NCI-H2081 treated with DMSO at 0.1 percent for 48 hours (cell line): ENCODE measurements around the gene CMTR1.
"Not testable (repeated sequence)": the region's sequence is repeated elsewhere in the genome, so short reads cannot be mapped to it uniquely, and the experiment has no call there.

Experiments used
- DNase-seq: peaks from one replicate; lab custom pipeline; 2025; lab: John Stamatoyannopoulos, UW

Gene CMTR1, protein sequence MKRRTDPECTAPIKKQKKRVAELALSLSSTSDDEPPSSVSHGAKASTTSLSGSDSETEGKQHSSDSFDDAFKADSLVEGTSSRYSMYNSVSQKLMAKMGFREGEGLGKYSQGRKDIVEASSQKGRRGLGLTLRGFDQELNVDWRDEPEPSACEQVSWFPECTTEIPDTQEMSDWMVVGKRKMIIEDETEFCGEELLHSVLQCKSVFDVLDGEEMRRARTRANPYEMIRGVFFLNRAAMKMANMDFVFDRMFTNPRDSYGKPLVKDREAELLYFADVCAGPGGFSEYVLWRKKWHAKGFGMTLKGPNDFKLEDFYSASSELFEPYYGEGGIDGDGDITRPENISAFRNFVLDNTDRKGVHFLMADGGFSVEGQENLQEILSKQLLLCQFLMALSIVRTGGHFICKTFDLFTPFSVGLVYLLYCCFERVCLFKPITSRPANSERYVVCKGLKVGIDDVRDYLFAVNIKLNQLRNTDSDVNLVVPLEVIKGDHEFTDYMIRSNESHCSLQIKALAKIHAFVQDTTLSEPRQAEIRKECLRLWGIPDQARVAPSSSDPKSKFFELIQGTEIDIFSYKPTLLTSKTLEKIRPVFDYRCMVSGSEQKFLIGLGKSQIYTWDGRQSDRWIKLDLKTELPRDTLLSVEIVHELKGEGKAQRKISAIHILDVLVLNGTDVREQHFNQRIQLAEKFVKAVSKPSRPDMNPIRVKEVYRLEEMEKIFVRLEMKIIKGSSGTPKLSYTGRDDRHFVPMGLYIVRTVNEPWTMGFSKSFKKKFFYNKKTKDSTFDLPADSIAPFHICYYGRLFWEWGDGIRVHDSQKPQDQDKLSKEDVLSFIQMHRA

DNA sequence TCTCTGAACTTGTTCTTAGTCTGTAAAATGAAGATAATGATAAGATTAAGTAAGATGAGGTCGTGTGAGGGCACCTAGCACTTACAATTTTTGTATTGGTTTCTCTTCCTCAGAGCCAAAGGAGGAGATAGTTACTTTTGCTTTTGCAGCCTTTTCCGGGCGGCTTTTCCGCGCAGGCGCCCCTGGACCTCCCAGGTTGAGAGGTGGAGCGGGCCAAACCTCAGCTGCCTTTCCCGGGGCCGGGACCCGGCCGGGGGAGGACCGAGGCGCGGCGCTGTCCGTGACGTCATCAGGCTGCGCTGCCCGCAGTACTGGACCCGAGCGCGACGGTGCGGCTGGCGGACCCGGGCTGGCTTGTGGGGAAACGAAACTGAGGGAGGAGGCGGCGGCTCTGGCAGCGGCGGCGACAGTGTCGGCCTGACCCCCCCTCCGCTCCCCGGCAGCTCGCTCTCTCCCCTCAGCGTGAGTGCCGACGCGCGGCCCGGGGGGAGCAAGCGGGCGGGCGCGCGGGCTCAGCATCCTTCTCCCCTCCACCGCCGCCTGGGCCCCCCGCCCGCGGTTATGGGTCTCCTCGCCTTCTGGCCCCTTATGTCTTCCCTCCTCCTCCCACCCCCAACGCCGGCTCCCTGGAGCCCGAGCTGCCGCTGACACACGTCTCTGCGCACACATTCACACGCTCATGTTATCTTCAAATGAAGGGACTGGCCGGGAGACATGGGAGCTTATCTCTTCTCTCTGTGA, at the start of gene CMTR1:
CMTR1 (plus strand) TSS at position 306 of the 741 bp plus-strand sequence. CDS start 2,409 bp downstream, outside the sequence.
- peak; percentile 60 for DNase-seq

DNA sequence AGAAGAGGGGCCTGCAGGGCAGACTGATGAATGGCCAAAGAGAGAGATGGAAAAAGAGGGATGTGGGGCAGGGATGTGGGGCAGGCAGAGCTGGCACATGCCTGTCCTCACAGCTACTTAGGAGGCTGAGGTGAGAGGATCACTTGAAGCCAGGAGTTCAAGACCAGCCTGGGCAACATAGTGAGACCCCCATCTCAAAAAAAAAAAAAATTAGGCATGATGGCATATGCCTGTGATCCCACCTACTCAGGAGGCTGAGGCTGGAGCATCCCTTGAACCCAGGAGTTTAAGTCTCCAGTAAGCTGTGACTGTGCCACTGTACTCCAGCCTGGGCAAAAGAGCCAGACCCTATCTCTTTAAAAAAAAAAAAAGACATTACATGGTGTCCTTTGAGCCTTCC, 44.4 kb upstream of the CMTR1 start:
- no peak for DNase-seq

DNA sequence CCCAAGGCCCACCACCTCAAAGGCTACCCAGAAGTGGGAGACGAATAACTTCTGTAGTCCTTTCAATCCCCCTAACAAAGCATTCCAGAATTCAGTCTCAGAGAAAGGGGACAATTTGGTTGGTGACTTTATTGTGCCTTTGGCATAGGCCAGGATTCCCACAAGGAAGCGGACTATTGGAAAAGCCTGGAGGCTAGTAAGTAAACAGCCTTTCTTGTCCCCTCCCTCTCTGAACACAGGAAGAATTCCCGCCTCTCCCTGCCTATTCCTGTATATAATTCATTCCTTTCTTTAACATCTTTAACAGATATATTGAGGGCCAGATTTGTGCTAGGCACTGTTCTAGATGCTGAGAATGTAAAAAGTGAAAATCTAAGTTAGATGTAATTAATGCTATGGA, 43.2 kb upstream of the CMTR1 start:
- no peak for DNase-seq

DNA sequence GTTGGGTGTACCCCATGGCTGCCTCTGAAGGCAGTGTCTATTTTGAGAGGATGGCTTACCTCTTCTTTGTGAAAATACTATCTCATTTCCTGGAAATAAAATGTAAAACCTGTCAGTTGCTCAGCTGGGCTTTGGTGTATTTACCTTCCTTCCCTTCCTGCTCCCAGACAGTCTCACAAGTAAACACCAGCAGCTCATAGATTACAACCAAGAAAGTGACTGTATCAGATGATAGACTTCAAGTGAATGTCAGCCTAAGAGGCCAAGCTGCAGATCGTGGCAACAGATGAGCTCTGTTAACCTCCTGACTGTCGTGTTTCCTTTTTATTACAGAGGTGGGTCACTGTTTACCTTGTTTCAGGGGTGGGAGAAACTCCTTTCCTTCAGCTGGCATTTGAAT, 41.9 kb upstream of the CMTR1 start:
- DNase-seq = no peak

DNA sequence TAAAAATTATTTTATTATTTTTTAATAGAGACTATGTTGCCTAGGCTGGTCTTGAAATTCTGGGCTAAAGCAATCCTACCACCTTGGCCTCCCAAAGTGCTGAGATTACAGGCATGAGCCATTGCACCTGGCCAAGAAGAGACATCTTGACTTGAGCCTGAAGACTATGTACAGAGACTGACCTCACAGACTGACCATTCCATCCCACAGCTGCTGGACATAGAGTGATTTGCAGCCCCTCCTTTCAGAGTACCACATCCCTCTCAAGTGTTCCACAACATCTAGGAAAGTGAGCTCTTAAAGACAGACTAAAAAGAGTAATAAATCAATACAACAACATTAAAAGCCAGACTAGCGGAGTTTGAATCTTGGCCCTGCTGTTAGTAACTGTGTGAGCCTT, 40.2 kb upstream of the CMTR1 start:
- DNase-seq = no peak

DNA sequence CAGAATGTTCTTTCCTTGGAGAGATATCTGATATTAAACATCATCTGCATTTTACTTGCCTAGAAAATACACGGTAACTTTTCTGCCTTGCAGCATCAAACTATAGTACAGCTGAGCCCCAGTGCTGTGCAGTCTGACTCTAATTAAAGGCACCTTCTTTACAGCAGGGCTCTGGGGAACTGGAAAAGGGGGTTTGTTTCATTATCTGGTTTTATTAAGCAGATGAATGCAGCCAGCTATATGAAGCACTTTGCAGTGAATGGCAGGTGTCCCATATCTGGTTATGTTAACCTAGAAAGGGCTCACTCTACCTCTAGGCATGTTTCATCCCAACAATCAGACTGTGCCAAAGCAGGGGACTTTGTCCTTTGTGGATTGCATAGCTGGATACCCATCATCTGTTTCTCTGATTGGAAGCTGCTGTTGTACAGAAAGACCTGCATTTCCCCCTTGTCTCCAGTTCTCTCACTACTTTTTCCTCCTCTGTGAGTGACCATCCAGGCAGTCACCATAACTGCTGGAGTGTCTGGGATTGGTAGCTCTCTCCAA, 39.6 kb upstream of the CMTR1 start:
- DNase-seq = no peak

DNA sequence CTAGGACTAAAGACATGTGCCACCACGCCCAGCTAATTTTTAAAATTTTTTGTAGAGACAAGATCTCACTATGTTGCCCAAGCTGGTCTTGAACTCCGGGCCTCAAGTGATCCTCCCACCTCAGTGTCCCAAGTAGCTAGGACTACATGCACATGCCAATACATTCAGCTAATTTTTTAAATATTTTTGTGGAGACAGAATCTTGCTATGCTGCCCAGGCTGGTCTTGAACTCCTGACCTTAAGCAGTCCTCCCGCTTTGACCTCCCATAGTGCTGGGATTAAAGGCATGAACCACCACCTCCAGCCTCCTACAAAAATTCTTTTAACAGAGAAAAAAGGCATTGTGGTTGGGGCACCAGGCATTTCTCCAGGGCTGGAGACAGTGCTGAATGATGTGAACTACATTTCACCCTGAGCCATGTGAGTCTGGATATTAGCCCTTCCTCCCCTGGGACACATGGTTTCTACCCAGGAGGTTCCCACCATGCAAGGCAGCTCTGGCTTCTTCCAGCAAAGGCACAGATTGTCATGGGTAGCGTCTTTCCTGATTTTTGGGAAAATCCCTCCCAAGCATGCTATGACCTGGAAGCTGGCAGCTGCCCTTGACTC, 36.3 kb upstream of the CMTR1 start:
- DNase-seq = no peak

DNA sequence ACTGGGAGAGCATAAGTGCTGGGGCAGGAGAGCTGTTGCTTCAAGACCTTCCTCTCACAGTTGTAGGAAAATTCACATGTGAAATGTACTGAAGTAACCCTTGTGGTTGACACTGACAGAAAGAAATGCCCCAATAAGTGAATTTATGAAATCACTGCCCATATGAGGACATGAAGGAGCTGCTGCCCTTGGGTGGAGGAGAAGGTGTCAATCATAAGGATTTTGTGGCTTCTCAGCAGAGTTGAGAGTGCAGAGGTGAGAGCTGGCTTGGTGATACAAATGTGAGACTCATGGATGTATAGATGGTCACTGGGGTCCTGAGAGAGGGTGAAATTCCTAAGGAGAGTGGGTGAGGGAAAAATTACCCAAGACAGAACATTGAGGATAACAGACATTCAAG, 33.9 kb upstream of the CMTR1 start:
- DNase-seq = no peak

DNA sequence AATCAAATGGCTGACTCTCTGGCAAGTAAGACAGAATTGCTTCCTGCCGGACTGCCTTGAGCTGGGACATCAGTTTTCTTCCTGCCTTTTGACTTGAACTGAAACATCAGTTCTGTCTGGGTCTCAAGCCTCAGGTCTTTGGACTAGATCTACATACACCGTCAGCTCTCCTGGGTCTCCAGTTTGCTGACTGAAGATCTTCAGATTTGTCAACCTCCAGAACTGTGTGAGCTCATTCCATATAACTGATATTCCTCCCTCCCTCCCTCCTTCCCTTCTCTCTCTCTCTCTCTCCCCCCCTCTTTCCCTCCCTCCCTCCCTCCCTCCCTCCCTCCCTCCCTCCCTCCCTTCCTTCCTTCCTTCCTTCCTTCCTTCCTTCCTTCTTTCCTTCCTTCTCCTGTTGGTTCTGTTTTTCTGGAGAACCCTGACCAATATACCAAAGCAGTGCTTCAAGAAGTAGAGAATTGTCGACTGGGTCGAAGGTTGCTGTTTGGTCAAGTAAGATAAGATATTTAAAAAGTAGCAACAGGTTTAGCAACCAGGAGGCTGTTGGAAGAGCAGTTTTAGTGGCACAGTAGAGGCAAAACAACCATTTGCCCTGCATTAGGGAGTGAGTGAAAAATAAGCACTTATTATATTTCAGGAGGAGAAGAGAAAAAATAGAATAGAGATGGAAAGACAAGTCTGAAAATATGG, 33.1 kb upstream of the CMTR1 start:
- no peak for DNase-seq

DNA sequence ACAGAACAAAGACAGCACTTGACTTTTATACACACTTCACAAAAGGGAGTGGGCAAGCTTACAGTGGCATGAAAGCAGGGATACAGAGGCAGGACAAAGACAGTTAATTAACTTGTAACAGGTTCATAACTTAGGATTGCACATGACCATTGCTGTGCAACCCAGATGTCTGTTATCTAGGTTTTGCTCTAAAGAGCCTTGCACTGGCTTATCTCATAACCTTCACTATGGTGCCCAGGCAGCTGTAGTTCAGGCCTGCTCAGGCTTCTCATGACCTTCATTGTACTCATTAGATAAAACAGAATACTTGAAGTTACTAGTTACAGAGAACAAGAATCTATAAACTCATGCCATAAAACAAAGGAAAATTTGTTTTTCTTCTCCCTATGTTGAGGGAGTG, 31.4 kb upstream of the CMTR1 start:
- DNase-seq = not testable (repeated sequence)

DNA sequence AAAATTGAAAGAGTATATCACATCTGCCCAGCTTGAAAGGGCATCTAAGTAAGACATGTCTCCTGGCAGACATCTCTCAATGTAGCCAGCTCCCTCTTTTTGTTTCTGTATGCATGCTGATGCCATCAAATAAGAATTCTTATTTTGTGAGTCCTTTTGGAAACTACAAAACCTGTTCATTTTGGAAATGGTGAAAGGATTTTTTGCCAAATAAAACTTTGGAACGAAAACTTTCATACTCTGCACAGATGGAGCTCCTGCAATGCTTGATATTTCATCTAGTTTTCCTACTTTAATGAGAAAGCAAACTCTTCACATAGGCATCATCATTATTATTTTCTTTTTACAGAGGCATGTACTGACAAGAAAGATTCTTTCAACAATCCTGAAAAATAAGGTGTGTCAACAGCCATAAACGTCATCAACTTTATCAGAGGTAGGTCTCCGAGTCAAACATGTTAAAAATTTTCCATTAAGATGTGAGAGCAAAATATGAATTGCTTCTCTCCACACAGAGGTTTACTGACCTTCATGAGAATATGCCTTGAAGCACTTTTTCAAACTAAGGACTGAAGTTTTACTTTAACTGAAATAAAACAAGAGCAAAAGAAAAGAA, 26.2 kb upstream of the CMTR1 start:
- DNase-seq = no peak

DNA sequence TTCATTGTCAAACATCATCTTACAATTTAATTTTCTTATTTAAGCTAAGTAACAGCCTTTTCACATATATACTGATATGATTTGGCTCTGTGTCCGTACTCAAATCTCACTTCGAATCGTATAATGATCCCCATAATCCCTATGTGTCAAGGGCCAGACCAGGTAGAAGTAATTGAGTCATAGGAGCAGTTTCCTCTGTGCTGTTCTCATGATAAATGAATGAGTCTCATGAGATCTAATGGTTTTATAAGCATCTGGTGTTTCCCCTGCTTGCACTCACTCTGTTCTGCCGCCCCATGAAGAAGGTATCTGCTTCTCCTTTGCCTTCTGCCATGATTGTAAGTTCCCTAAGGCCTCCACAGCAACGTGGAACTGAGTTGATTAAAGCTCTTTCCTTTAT, 25.1 kb upstream of the CMTR1 start:
- DNase-seq = no peak

DNA sequence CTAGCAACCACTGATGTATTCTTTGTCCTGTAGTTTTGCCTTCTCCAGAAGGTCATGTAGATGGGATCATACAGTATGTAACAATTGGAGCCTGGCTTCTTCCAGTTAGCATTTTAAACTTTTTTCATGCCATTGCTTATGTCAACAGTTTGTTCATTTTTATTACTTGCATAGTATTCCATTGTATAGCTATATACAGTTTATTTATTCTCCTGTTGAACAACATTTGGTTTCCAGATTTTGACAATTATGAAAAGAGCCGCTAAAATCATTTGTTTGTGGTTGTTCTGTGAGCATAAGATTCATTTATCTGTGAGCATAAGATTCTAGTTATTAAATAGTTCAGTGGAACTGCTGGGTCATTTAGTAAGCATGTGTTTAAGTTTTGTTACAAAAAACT, 23.5 kb upstream of the CMTR1 start:
- DNase-seq = no peak

DNA sequence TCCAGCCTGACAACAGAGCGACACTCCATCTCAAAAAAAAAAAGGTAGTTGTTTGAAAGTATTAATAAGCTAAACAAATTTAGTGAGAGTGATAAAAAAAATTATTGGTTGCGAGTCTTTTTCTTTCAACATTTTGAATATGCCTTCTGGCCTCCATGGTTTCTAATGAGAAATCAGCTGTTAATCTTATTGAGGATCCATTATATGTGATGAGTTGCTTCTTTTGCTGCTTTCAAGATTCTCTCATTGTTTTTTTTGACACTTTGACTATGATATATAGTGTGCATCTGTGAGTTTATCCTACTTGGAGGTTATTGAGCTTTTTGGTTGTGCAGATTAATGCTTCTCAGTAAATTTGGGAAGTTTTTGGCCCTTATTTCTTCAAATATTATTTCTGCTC, 15.6 kb upstream of the CMTR1 start:
- no peak for DNase-seq

DNA sequence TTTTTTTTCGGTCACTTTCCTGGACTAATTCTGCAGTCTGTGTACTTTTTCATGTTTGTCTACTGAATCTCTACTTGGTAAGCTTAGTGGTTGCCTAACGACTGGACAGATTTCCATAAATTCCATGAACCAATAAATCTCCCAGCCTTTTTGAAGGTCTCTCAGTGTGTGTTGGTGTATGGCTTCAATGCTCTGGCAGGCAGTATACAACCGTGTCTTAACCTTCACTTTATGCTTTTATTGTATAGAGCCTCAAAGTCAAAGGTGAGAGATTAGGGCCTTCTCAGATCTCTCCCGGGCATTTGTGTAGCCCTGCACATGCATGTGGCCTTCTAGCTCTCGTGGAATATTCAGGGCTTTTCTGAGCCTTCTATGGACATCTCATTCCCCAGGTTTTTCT, 14.3 kb upstream of the CMTR1 start:
- no peak for DNase-seq

DNA sequence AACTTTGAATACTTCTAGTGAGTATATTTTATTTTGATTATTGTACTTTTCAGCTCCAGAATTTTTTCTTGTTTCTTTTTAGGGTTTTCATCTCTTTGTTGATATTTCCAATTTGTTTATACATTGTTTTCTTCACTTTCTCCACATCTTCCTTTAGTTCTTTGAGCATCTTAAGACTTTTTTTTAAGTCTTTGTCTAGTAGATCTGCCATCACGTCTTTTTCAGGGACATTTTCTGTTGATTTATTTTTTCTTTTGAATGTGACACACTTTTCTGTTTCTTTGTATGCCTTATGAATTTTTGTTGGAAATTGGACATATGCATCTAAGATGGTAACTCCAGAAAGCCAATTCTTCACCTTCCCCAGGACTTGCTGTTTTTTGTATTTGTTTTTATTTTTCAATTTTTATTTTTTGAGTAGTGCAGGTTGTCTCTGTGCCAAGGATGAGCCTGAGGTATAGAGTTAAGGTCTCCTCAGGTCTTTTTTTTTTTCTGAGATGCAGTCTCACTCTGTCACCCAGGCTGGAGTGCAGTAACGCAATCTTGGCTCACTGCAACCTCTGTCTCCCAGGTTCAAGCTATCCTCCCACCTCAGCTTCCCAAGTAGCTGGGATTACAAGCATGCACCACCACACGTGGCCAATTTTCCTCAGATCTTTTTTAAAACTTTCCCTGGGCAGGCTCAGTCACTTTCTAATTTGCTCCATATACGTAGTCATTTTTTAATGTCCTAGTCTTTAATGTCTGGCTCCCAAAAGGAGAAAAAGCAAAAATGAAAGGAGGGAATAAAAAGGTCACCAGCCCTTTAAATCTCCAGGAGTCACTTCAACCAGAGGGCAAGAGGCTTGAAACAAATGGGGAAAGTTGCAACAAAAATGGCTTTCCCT, 6.7 kb upstream of the CMTR1 start:
- no peak for DNase-seq

DNA sequence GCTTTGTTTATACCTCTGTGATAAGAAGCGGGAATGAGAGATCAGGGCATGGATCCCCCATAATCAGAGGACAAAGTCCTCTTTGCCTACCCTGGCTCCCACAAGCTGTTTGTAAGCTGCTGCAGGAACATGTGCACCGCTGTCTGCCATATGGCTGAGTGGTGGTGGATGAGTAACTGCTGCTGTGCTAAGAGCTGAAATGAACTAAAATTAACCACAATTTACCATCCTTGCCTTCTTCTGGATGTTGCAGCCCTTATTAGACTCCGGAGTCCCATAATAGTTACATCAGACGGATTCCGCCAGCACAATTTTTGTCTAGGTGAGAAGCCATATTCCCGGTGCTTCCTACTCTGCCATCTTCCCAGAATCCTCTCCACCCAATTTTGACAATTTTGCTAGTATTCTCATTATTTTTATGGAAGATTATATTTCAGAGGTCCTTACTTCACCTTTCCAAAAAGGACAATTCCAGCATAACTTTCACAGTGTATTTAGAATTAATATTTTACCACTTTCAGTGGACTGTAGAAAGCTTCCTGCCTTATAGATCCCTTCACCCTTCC, 6.0 kb upstream of the CMTR1 start:
- no peak for DNase-seq

DNA sequence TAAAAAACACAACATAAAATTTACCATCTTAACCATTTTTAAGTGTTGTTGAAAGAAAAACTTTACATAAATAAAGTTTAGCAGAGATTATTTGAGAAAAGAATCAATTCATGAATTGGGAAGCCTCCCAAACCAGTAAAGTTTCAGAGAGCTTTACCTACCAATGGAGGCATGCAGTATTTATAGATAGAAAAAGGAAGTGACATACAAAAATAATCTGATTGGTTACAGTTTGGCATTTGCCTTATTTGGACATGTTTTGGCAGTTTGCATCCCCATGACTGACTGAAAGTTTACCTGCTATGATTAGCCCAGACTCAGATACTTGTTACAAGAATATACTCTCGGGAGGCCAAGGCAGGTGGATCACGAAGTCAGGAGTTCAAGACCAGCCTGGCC, 3.7 kb upstream of the CMTR1 start:
- no peak for DNase-seq

DNA sequence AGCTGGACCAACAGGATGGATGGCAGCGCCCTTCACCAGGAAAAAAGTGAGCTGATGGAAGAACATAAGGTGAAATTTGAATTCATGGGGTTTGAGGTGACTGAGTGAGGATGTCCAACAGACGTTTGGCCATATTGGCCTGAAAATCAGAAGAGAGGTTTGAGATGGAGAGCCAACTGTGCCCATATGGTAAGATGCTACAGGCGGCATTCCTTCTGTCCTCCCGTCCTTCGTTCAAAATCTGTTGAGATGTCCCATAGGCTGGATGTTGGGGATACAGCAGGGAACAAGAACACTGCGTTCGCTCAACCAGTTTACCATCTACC, 468 bp upstream of the CMTR1 start:
- DNase-seq = no peak
